H9 (cell line): ENCODE results near the gene CCDC178. TPM values are rescaled to one million over a fixed set of nuclear protein-coding genes. Genes with fewer than 3 reads are reported as not detected.

Experiments
- DNase-seq: peaks from one replicate; pipeline ENCODE4 v3.0.0-alpha.2; 2017
- H2AFZ ChIP-seq: one replicate; pipeline ENCODE4 v1.6.1; 2013; ENCODE audit warnings: mild to moderate bottlenecking, low read length, control low read depth, moderate library complexity
- H2AK5ac ChIP-seq: 2 replicates; pipeline ENCODE4 v1.6.1; 2013; ENCODE audit warnings: low read length, control low read depth, mixed read lengths; ENCODE audit not compliant: insufficient read length
- H2BK120ac ChIP-seq: one replicate; pipeline ENCODE4 v1.6.1; 2013; ENCODE audit warnings: low read depth, mild to moderate bottlenecking, low read length, control low read depth, inconsistent platforms; ENCODE audit not compliant: poor library complexity, severe bottlenecking
- H2BK12ac ChIP-seq: 2 replicates; pipeline ENCODE4 v1.6.1; 2013; ENCODE audit warnings: low read length, control low read depth, mixed read lengths, low read depth; ENCODE audit not compliant: insufficient read length
- H2BK15ac ChIP-seq: 2 replicates; pipeline ENCODE4 v1.6.1; 2013; ENCODE audit warnings: low read depth, low read length, control low read depth
- H2BK20ac ChIP-seq: one replicate; pipeline ENCODE4 v1.6.1; 2013; ENCODE audit warnings: low read depth, mild to moderate bottlenecking, low read length, control low read depth, inconsistent platforms; ENCODE audit not compliant: poor library complexity, severe bottlenecking
- H2BK5ac ChIP-seq: 2 replicates; pipeline ENCODE4 v1.6.1; 2013; ENCODE audit warnings: low read length, control low read depth, mixed read lengths; ENCODE audit not compliant: insufficient read length
- H3K14ac ChIP-seq: 2 replicates; pipeline ENCODE4 v1.6.1; 2013; ENCODE audit warnings: low read length, control low read depth; ENCODE audit not compliant: insufficient read depth
- H3K18ac ChIP-seq: 2 replicates; pipeline ENCODE4 v1.6.1; 2013; ENCODE audit warnings: low read depth, mild to moderate bottlenecking, mixed read lengths, low read length, control low read depth; ENCODE audit not compliant: insufficient read length
- H3K23ac ChIP-seq: 2 replicates; pipeline ENCODE4 v1.6.1; 2013; ENCODE audit warnings: low read length, control low read depth, mixed read lengths, low read depth; ENCODE audit not compliant: insufficient read length
- H3K23me2 ChIP-seq: 2 replicates; pipeline ENCODE4 v1.6.1; 2013; ENCODE audit warnings: low read depth, mild to moderate bottlenecking, mixed read lengths, low read length, control low read depth; ENCODE audit not compliant: insufficient read length, poor library complexity, severe bottlenecking
- H3K27ac ChIP-seq: 2 replicates; pipeline ENCODE4 v1.5.1; 2013; ENCODE audit warnings: low read length, control low read depth, mixed read lengths, low read depth; ENCODE audit not compliant: insufficient read length
- H3K27me3 ChIP-seq: 2 replicates; pipeline ENCODE4 v1.6.1; 2013; ENCODE audit warnings: low read length, control low read depth, inconsistent platforms; ENCODE audit not compliant: insufficient read depth
- H3K4ac ChIP-seq: 2 replicates; pipeline ENCODE4 v1.6.1; 2013; ENCODE audit warnings: low read depth, mild to moderate bottlenecking, control low read depth, inconsistent platforms, low read length, moderate library complexity
- H3K4me1 ChIP-seq: 2 replicates; pipeline ENCODE4 v1.6.1; 2013; ENCODE audit warnings: low read length, control low read depth, inconsistent platforms; ENCODE audit not compliant: insufficient read depth
- H3K4me2 ChIP-seq: 2 replicates; pipeline ENCODE4 v1.6.1; 2013; ENCODE audit warnings: low read length, control low read depth, mixed read lengths; ENCODE audit not compliant: insufficient read length, insufficient read depth
- H3K56ac ChIP-seq: 2 replicates; pipeline ENCODE4 v1.6.1; 2013; ENCODE audit warnings: low read depth, mild to moderate bottlenecking, mixed read lengths, low read length, control low read depth; ENCODE audit not compliant: insufficient read length
- H3K79me1 ChIP-seq: 2 replicates; pipeline ENCODE4 v1.6.1; 2013; ENCODE audit warnings: low read depth, mild to moderate bottlenecking, moderate library complexity, low read length, control low read depth, inconsistent platforms; ENCODE audit not compliant: insufficient read depth, poor library complexity, severe bottlenecking
- H3K79me2 ChIP-seq: 2 replicates; pipeline ENCODE4 v1.6.1; 2013; ENCODE audit warnings: low read length, control low read depth, inconsistent platforms; ENCODE audit not compliant: insufficient read depth
- H3K9ac ChIP-seq: 2 replicates; pipeline ENCODE4 v1.6.1; 2013; ENCODE audit warnings: low read length, control low read depth, mixed read lengths; ENCODE audit not compliant: insufficient read length; ENCODE audit errors: extremely low read depth
- H3K9me3 ChIP-seq: one replicate; pipeline ENCODE4 v1.6.1; 2013; ENCODE audit warnings: low read depth, low read length, inconsistent platforms; ENCODE audit not compliant: control insufficient read depth
- H3T11ph ChIP-seq: one replicate; pipeline ENCODE4 v1.6.1; 2013; ENCODE audit warnings: mild to moderate bottlenecking, low read length, control low read depth, inconsistent platforms
- H4K20me1 ChIP-seq: one replicate; pipeline ENCODE4 v1.6.1; 2013; ENCODE audit not compliant: control insufficient read depth, insufficient read length, insufficient read depth
- H4K5ac ChIP-seq: 2 replicates; pipeline ENCODE4 v1.6.1; 2013; ENCODE audit warnings: low read depth, mild to moderate bottlenecking, mixed read lengths, low read length, control low read depth; ENCODE audit not compliant: insufficient read length
- H4K8ac ChIP-seq: replicated peaks from 2 replicates; pipeline ENCODE4 v1.6.1; 2013; ENCODE audit warnings: low read length, control low read depth, mixed read lengths, low read depth; ENCODE audit not compliant: insufficient read length
- H4K91ac ChIP-seq: 2 replicates; pipeline ENCODE4 v1.6.1; 2013; ENCODE audit warnings: low read depth, mild to moderate bottlenecking, moderate library complexity, mixed read lengths, low read length, control low read depth; ENCODE audit not compliant: insufficient read length
- H3K27ac Mint-ChIP-seq, 3 experiments: 2 replicates in 2 of 3; 3 replicates in 1 of 3; pipeline ENCODE4 v1.8.0; 2020 to 2021; ENCODE audit warnings: mixed read lengths in 3 of 3, mild to moderate bottlenecking in 1 of 3, moderate library complexity in 1 of 3
- H3K27me3 Mint-ChIP-seq: 2 replicates; pipeline ENCODE4 v1.8.0; 2021; ENCODE audit warnings: low read depth, mild to moderate bottlenecking, moderate library complexity, mixed read lengths
- H3K36me3 Mint-ChIP-seq, 3 experiments: 2 replicates in 2 of 3; 3 replicates in 1 of 3; pipeline ENCODE4 v1.8.0; 2020 to 2021; ENCODE audit warnings: low read depth in 3 of 3, mixed read lengths in 3 of 3; ENCODE audit not compliant: insufficient read depth in 1 of 3
- H3K4me1 Mint-ChIP-seq, 2 experiments: 2 replicates each; pipeline ENCODE4 v1.8.0; 2020; ENCODE audit warnings: mixed read lengths in 2 of 2
- H3K4me3 Mint-ChIP-seq, 2 experiments: 2 replicates in 1 of 2; 3 replicates in 1 of 2; pipeline ENCODE4 v1.8.0; 2020 to 2021; ENCODE audit warnings: mild to moderate bottlenecking in 2 of 2, mixed read lengths in 2 of 2, moderate library complexity in 1 of 2
- H3K9me3 Mint-ChIP-seq, 2 experiments: 2 replicates in 1 of 2; 3 replicates in 1 of 2; pipeline ENCODE4 v1.8.0; 2020; ENCODE audit warnings: mild to moderate bottlenecking in 2 of 2, mixed read lengths in 2 of 2, moderate library complexity in 1 of 2
- CTCF ChIP-seq: fragments of 200-600 bp; sonication (generic); conservative IDR thresholded peaks from 3 replicates; pipeline ENCODE4 v1.8.0; 2021; ENCODE audit warnings: antibody characterized with exemption, mild to moderate bottlenecking
- WGBS: extraction: QIAGEN DNeasy Blood & Tissue Kit; methylation state at CpG from one replicate; pipeline ENCODE4 v1.1.7; 2013; ENCODE audit warnings: missing lambda C conversion rate, low lambda C conversion rate, mixed read lengths; ENCODE audit not compliant: insufficient read length; ENCODE audit errors: extremely low coverage; 5-methylcytosine and 5-hydroxymethylcytosine counted together
- total RNA-seq: library from RNA; stranded (reverse); gene quantifications from 2 replicates; pipeline ENCODE4 v1.2.1, GENCODE V29; 2021

The CCDC178 gene
- total RNA-seq, 1 experiment from 2014 or later, result not detected

- H2BK120ac ChIP-seq, result no peak overlapping the region
- H3K18ac ChIP-seq, result no peak overlapping the region
- Mint-ChIP-seq H3K9me3 (no peaks in the 10 kb centered on the region), H3K36me3 (no peaks in the 10 kb centered on the region), H3K4me3 (no peak overlapping the region), H3K27me3 (no peaks in the 10 kb centered on the region), H3K27ac (no peak overlapping the region), H3K4me1 (no peaks in the 10 kb centered on the region)
- H3K4me1 ChIP-seq, result no peaks in the 10 kb centered on the region
- H4K91ac ChIP-seq, result no peak overlapping the region
- no peaks in the 10 kb centered on the region for H3K27me3 ChIP-seq
- no peak overlapping the region for H3K27ac ChIP-seq
- no peak overlapping the region for H2BK20ac ChIP-seq
- no peak overlapping the region for H2BK15ac ChIP-seq
- no peak for DNase-seq
- no peaks in the 10 kb centered on the region for H3K79me1 ChIP-seq
- H4K8ac ChIP-seq, result no peak overlapping the region
- no peaks in the 10 kb centered on the region for H3K79me2 ChIP-seq
- no peak for TF ChIP-seq CTCF
- H3T11ph ChIP-seq, result no peak overlapping the region
- no peak overlapping the region for H3K23ac ChIP-seq
- H3K4me2 ChIP-seq, result no peak overlapping the region
- H4K20me1 ChIP-seq, result no peaks in the 10 kb centered on the region
- no peak overlapping the region for H3K9ac ChIP-seq
- H3K23me2 ChIP-seq, result no peaks in the 10 kb centered on the region
- no peak overlapping the region for H3K56ac ChIP-seq
- H2BK12ac ChIP-seq, result no peak overlapping the region
- H3K14ac ChIP-seq, result no peak overlapping the region
- no peak overlapping the region for H2AK5ac ChIP-seq
- H3K4ac ChIP-seq, result no peak overlapping the region
- no peak overlapping the region for H4K5ac ChIP-seq
- WGBS, result no CpG with 5 or more reads among the region's 1 CpG
- no peak overlapping the region for H2AFZ ChIP-seq
- no peak overlapping the region for H2BK5ac ChIP-seq
- no peaks in the 10 kb centered on the region for H3K9me3 ChIP-seq
Measured at GRCh38 chr18:33421225-33421624, 19.3 kb downstream of the CCDC178 start.
